ENCODE data around the gene KIFAP3.

DNA sequence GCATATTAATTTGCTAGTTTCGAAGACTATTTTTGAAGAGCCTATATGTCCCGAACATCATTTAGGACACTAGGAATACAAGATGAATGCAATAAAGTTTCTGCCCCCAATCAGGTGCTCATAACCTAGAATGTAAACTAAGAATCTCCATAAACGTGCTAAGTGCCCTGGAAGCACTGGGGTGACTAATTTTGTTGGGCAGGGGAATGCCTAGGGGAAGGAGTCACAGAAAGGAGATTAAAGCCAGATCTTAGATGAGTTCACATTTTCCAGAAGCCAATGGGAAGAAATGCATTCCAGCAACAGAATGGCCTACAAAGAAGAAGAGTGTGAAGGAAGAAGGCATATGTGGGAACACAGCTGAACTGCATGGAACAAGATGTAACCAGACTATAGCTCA, 200.3 kb downstream of the KIFAP3 start:
- TF ChIP-seq, protein P1, sequence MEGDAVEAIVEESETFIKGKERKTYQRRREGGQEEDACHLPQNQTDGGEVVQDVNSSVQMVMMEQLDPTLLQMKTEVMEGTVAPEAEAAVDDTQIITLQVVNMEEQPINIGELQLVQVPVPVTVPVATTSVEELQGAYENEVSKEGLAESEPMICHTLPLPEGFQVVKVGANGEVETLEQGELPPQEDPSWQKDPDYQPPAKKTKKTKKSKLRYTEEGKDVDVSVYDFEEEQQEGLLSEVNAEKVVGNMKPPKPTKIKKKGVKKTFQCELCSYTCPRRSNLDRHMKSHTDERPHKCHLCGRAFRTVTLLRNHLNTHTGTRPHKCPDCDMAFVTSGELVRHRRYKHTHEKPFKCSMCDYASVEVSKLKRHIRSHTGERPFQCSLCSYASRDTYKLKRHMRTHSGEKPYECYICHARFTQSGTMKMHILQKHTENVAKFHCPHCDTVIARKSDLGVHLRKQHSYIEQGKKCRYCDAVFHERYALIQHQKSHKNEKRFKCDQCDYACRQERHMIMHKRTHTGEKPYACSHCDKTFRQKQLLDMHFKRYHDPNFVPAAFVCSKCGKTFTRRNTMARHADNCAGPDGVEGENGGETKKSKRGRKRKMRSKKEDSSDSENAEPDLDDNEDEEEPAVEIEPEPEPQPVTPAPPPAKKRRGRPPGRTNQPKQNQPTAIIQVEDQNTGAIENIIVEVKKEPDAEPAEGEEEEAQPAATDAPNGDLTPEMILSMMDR (IDR thresholded peaks at IDR 0.05): no peak
- TF ChIP-seq EZH2 (IDR thresholded peaks at IDR 0.05): no peak

All from neural progenitor cell (in vitro differentiated cells).